ENCODE data around the gene ARL5B.
A peak's percentile ranks its signal among the peaks of the same experiment; 100 is the strongest.
"Not testable (repeated sequence)": the region's sequence is repeated elsewhere in the genome, so short reads cannot be mapped to it uniquely, and the experiment has no call there.

The ARL5B gene

GRCh38 chr10:18659125-18659818, at the start of gene ARL5B:
Gene ARL5B (plus strand): TSS chr10:18659431. CDS start chr10:18659638, 207 bp downstream.
- DNase-seq: peak; percentile 77 to 98 (median 94)

- DNase-seq: no peak
These were observed 48.7 kb upstream of the ARL5B start for GRCh38 chr10:18610517-18610916.

- DNase-seq: no peak
These were observed 48.1 kb upstream of the ARL5B start for GRCh38 chr10:18611168-18611567.

GRCh38 chr10:18615618-18616017, 43.6 kb upstream of the ARL5B start:
- no peak for DNase-seq

GRCh38 chr10:18616337-18616736, 42.9 kb upstream of the ARL5B start:
- no peak for DNase-seq

GRCh38 chr10:18619016-18619415, 40.2 kb upstream of the ARL5B start:
- DNase-seq: peak in 2 of 14 donors; percentile 2 to 78

DNA sequence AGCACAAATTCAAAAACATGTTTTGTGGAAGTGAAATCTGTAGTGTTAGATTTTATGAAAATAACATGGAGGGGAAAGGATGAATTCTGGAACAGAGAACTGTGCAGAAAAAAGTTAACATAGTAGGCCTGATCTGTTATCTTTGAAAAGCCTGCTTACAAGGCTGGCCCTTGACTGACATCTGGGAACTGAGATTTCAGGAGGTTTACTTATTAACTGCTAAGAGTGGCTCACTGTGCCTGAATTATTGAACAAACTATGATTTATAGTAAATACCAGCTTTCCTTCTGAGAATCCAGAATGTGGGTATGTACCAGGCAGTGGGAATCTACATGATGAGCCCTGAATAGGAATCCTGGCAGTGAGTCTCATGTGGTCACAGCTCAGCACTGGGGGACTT, 38.4 kb upstream of the ARL5B start:
- no peak for DNase-seq

- not testable (repeated sequence) for DNase-seq
These were observed 35.6 kb upstream of the ARL5B start for GRCh38 chr10:18623671-18624070.

- no peak for DNase-seq
These were observed 33.3 kb upstream of the ARL5B start for GRCh38 chr10:18625886-18626285.

DNA sequence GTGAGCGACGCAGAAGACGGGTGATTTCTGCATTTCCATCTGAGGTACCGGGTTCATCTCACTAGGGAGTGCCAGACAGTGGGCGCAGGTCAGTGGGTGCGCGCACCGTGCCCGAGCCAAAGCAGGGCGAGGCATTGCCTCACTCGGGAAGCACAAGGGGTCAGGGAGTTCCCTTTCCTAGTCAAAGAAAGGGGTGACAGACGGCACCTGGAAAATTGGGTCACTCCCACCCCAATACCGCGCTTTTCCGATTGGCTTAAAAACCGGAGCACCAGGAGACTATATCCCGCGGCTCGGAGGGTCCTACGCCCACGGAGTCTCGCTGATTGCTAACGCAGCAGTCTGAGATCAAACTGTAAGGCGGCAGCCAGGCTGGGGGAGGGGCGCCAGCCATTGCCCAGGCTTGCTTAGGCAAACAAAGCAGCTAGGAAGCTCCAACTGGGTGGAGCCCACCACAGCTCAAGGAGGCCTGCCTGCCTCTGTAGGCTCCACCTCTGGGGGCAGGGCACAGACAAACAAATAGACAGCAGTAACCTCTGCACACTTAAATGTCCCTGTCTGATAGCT, 31.7 kb upstream of the ARL5B start:
- DNase-seq: peak in 7 of 14 donors; percentile 1 to 19 (median 7)

GRCh38 chr10:18632500-18632899, 26.7 kb upstream of the ARL5B start:
- DNase-seq: not testable (repeated sequence)

- DNase-seq: no peak
These were observed 23.2 kb upstream of the ARL5B start for GRCh38 chr10:18635995-18636394.

- DNase-seq: not testable (repeated sequence)
These were observed 21.8 kb upstream of the ARL5B start for GRCh38 chr10:18637400-18637799.

DNA sequence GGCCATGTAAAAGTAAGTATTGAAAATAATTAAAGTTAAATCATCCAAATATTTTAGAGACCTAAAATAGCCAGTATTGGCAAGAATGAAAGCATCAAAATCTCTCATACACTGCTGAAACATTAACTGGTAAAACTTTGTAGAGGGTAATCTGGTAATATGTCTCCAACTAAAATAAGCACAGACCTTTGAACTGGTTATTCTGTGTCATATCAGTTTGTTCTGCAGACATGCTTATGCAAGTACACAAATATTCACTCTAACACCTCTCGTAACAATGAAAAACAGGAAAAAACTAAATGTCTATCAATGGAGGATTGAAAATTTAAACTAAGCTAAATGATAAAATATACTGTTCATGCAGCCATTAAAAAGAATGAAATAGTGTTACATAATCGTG, 19.5 kb upstream of the ARL5B start:
- DNase-seq: not testable (repeated sequence)

DNA sequence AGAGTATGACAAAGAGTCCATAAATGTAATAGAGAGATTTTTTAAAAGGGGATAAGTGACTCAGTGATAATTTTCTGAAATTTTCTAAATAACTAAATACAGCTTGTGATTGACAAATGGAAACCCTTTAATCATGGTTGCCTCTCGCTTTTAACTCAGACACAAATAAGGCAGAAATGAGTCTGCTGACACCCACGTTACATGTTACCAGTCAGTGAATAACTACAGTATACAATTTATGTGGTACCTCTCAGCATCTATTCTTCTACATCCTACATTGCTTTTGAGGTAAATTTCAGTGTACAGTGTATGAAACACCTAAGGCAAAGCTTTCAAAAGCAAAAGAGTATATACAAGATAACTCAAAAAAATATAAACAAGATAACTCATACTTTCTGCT, 12.1 kb upstream of the ARL5B start:
- no peak for DNase-seq

DNA sequence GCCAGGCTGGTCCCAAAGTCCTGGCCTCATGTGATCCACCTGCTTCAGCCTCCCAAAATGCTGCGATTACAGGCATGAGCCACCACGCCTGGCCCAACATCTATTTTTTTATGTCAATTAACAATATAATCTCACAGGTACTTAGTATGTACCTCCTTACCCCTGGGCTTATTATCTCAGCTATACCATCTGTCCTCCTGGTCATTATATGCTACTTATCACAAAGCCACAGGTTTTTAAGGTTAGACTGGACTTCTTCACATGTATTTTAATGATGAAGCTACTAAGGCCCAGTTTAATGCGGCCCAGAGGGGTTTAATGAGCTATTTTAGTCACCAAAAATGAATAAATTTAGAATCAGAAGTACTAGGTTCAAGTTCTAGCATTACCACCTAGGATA, 11.3 kb upstream of the ARL5B start:
- no peak for DNase-seq

GRCh38 chr10:18649364-18649959, 9.8 kb upstream of the ARL5B start:
- no peak for DNase-seq

- no peak for DNase-seq
These were observed 8.7 kb upstream of the ARL5B start for GRCh38 chr10:18650404-18650997.

- DNase-seq: peak; percentile 14 to 90 (median 84)
These were observed 7.8 kb upstream of the ARL5B start, which contains the start of gene NSUN6 for GRCh38 chr10:18651324-18652007. Gene NSUN6 (minus strand): TSS chr10:18651587. CDS start chr10:18651203, 384 bp downstream.

GRCh38 chr10:18653112-18653511, 6.1 kb upstream of the ARL5B start:
- no peak for DNase-seq

- no peak for DNase-seq
These were observed 2.5 kb upstream of the ARL5B start for GRCh38 chr10:18656724-18657123.

DNA sequence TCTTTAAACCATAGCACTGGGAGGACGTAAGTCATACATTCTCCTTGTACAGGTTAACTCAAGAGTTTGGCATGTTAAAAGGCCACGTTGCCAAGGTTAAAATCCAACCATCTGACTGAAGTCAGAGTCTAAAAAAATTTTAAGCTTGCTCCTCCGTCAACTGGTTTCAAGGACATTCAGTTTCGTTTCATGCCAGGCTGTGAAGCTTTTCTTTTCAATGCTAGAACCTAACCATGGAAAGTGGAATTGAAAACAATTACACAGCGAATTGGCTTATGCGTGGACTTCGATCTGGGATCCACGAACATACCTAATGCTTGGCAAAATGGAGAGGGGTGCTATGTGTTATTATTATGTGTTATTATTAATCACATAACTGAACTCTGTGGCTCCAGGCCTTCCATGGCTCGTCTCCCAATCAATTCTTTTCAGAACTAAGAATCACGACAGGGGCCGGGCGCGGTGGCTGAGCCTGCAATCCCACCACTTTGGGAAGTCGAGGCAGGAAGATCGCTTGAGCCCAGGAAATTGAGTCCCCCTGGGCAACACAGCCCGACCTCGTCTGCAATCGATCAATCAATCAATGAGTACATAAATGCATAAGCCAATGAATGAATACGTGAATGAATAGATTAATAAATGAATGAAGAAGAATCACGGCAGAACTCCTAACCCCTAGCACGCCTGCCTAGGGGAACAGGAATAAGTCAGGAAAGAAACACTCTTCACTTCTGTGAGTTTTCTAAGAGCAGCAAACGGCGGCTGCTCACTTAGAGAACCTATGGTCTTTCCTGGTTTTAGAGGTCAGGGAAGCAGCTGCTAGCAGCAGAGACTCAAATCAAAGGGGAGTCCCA, 733 bp upstream of the ARL5B start:
- DNase-seq: peak in 5 of 14 donors; percentile 18 to 45 (median 29)

All from C1 segment of cervical spinal cord (tissue), 14 donors.